Natural killer cell (primary cell): ENCODE data around the gene C6orf132. TPM values are rescaled to one million over a fixed set of nuclear protein-coding genes. Genes with fewer than 3 reads are reported as not detected.

Source experiments
- ATAC-seq, 3 donors: fragments of 150-1000 bp in 2 of 3; fragments of 200-7000 bp in 1 of 3; cut with Tn5 transposase; 1 replicate in 1 of 3; 2 replicates in 2 of 3; pipeline ENCODE4 v1.10.0; 2021; ENCODE audit warnings: mild to moderate bottlenecking in 2 of 3, moderate library complexity in 2 of 3
- DNase-seq, 2 donors: peaks; one replicate each; pipeline versions ENCODE4 v3.0.0 to v3.0.0-alpha.2; 2013 to 2021; ENCODE audit warnings: mixed read lengths in 1 of 2
- H3K27ac ChIP-seq: one replicate; pipeline ENCODE4 v1.5.1; 2013; ENCODE audit warnings: mild to moderate bottlenecking, low read length
- H3K27me3 ChIP-seq: one replicate; pipeline ENCODE4 v1.6.1; 2013; ENCODE audit warnings: low read length; ENCODE audit not compliant: control insufficient read depth, insufficient read depth
- H3K36me3 ChIP-seq: one replicate; pipeline ENCODE4 v1.6.1; 2013; ENCODE audit warnings: low read length; ENCODE audit not compliant: control insufficient read depth, insufficient read depth
- H3K4me1 ChIP-seq: one replicate; pipeline ENCODE4 v1.6.1; 2013; ENCODE audit warnings: low read length; ENCODE audit not compliant: control insufficient read depth, insufficient read depth
- H3K4me3 ChIP-seq: one replicate; pipeline ENCODE4 v1.5.1; 2013; ENCODE audit warnings: low read length
- H3K9me3 ChIP-seq: one replicate; pipeline ENCODE4 v1.6.1; 2013; ENCODE audit warnings: low read length; ENCODE audit not compliant: control insufficient read depth, insufficient read depth
- H3K27ac Mint-ChIP-seq, 2 donors: one replicate each; pipeline ENCODE4 v1.8.0; 2022; ENCODE audit warnings: mild to moderate bottlenecking in 2 of 2, mixed read lengths in 2 of 2, moderate library complexity in 1 of 2
- H3K27me3 Mint-ChIP-seq, 2 donors: one replicate each; pipeline ENCODE4 v1.8.0; 2022; ENCODE audit warnings: low read depth in 2 of 2, mixed read lengths in 2 of 2
- H3K36me3 Mint-ChIP-seq: one replicate; pipeline ENCODE4 v1.8.0; 2022; ENCODE audit warnings: mixed read lengths
- H3K4me1 Mint-ChIP-seq, 2 donors: one replicate each; pipeline ENCODE4 v1.8.0; 2022; ENCODE audit warnings: mixed read lengths in 2 of 2
- H3K4me3 Mint-ChIP-seq: one replicate; pipeline ENCODE4 v1.8.0; 2022; ENCODE audit warnings: mild to moderate bottlenecking, moderate library complexity, mixed read lengths
- H3K9me3 Mint-ChIP-seq, 2 donors: one replicate each; pipeline ENCODE4 v1.8.0; 2022; ENCODE audit warnings: mixed read lengths in 2 of 2
- CTCF ChIP-seq: fragments of 200-600 bp; IDR thresholded peaks from one replicate; pipeline ENCODE4 v1.8.0; 2022; ENCODE audit warnings: antibody characterized with exemption
- WGBS: methylation state at CpG from one replicate; pipeline ENCODE4 v1.1.7; 2013; ENCODE audit warnings: missing lambda C conversion rate; ENCODE audit not compliant: insufficient coverage; 5-methylcytosine and 5-hydroxymethylcytosine counted together
- intact Hi-C: fragments of 100-400 bp; cut with micrococcal nuclease; formaldehyde crosslinking; loops from one replicate; pipeline ENCODE4 v1.14.2; 2022
- total RNA-seq, 4 donors: library from RNA; stranded (reverse); fragments of 120-200 nt in 1 of 4; gene quantifications; one replicate each; pipeline versions ENCODE4 v1.2.3 to v1.2.4, GENCODE V29; 2013 to 2022

The C6orf132 gene
- total RNA-seq, 3 donors from 2014 or later (not counting 1 experiment from before 2014, with no cell fraction given), result 0.05 to 0.15 (median 0.14) TPM

- no peak for ATAC-seq
- intact Hi-C loops, result no loop called here
- no peaks in the 10 kb centered on the region for H3K9me3 ChIP-seq
- no peak overlapping the region for H3K27ac ChIP-seq
- 88% methylated on average over 10 of the region's 10 CpGs for WGBS
- H3K36me3 ChIP-seq, result no peaks in the 10 kb centered on the region
- H3K4me1 ChIP-seq, result no peaks in the 10 kb centered on the region
- H3K27ac Mint-ChIP-seq, result no peak overlapping the region
- DNase-seq, result no peak
- H3K4me3 Mint-ChIP-seq, result no peak overlapping the region
- H3K4me3 ChIP-seq, result no peak overlapping the region
- no peaks in the 10 kb centered on the region for H3K36me3 Mint-ChIP-seq
- H3K27me3 Mint-ChIP-seq, result no peaks in the 10 kb centered on the region
- TF ChIP-seq CTCF, result no peak
- no peaks in the 10 kb centered on the region for H3K27me3 ChIP-seq
- H3K9me3 Mint-ChIP-seq, result no peaks in the 10 kb centered on the region
- H3K4me1 Mint-ChIP-seq, result no peaks in the 10 kb centered on the region
These were observed 46.5 kb downstream of the C6orf132 start for GRCh38 chr6:42095776-42096541.

GRCh38 chr6:42095094-42095493 is 47.3 kb downstream of the C6orf132 start:
- DNase-seq, result no peak
- Histone ChIP-seq H3K4me3 (no peak overlapping the region), H3K9me3 (no peaks in the 10 kb centered on the region), H3K27me3 (no peaks in the 10 kb centered on the region), H3K36me3 (no peaks in the 10 kb centered on the region), H3K27ac (no peak overlapping the region), H3K4me1 (no peaks in the 10 kb centered on the region)
- Mint-ChIP-seq H3K27me3 (no peaks in the 10 kb centered on the region), H3K4me3 (no peak overlapping the region), H3K27ac (no peak overlapping the region), H3K9me3 (no peaks in the 10 kb centered on the region), H3K4me1 (no peaks in the 10 kb centered on the region), H3K36me3 (no peaks in the 10 kb centered on the region)
- intact Hi-C loops, result no loop called here
- no peak for TF ChIP-seq CTCF
- 94% methylated on average over 1 of the region's 1 CpG for WGBS
- no peak for ATAC-seq

GRCh38 chr6:42093582-42094329 is 48.7 kb downstream of the C6orf132 start:
- no peaks in the 10 kb centered on the region for H3K36me3 Mint-ChIP-seq
- no peak overlapping the region for H3K4me3 Mint-ChIP-seq
- no peaks in the 10 kb centered on the region for H3K27me3 Mint-ChIP-seq
- Histone ChIP-seq H3K36me3 (no peaks in the 10 kb centered on the region), H3K9me3 (no peaks in the 10 kb centered on the region), H3K4me3 (no peak overlapping the region), H3K27ac (no peak overlapping the region), H3K27me3 (no peaks in the 10 kb centered on the region), H3K4me1 (no peaks in the 10 kb centered on the region)
- intact Hi-C loops, result no loop called here
- DNase-seq, result no peak
- H3K9me3 Mint-ChIP-seq, result no peaks in the 10 kb centered on the region
- no peak for ATAC-seq
- 91% methylated on average over 10 of the region's 10 CpGs for WGBS
- no peaks in the 10 kb centered on the region for H3K4me1 Mint-ChIP-seq
- TF ChIP-seq CTCF, result no peak
- H3K27ac Mint-ChIP-seq, result no peak overlapping the region
